Thymus (tissue), 11 donors: ENCODE results near the gene DNAL4. TPM values are rescaled to one million over a fixed set of nuclear protein-coding genes. Genes with fewer than 3 reads are reported as not detected.

Experiments
- DNase-seq, 9 donors: peaks; one replicate each; pipeline ENCODE4 v3.0.0-alpha.2; 2013; ENCODE audit warnings: low spot score in 9 of 9, low read depth in 6 of 9, missing footprints in 1 of 9
- H3K27ac ChIP-seq, 2 donors: one replicate each; pipeline ENCODE4 v1.5.1; 2013; ENCODE audit warnings: control low read depth in 1 of 2, low read depth in 1 of 2, low read length in 1 of 2, mild to moderate bottlenecking in 1 of 2, moderate library complexity in 1 of 2
- H3K27me3 ChIP-seq, 2 donors: one replicate each; pipeline ENCODE4 v1.5.1; 2013; ENCODE audit warnings: low read length in 1 of 2; ENCODE audit not compliant: control insufficient read depth in 2 of 2, insufficient read depth in 1 of 2
- H3K36me3 ChIP-seq, 2 donors: one replicate each; pipeline ENCODE4 v1.5.1; 2013; ENCODE audit warnings: low read length in 1 of 2, mild to moderate bottlenecking in 1 of 2, moderate library complexity in 1 of 2; ENCODE audit not compliant: control insufficient read depth in 2 of 2, insufficient read depth in 2 of 2
- H3K4me1 ChIP-seq, 2 donors: one replicate each; pipeline ENCODE4 v1.5.1; 2013; ENCODE audit warnings: low read length in 2 of 2; ENCODE audit not compliant: control insufficient read depth in 2 of 2, insufficient read depth in 2 of 2
- H3K4me3 ChIP-seq, 2 donors: one replicate each; pipeline ENCODE4 v1.5.1; 2013; ENCODE audit warnings: low read length in 2 of 2, control low read depth in 1 of 2, mild to moderate bottlenecking in 1 of 2
- H3K9me3 ChIP-seq, 2 donors: one replicate each; pipeline ENCODE4 v1.5.1; 2013; ENCODE audit warnings: low read length in 1 of 2, mild to moderate bottlenecking in 1 of 2; ENCODE audit not compliant: control insufficient read depth in 2 of 2, insufficient read depth in 1 of 2
- WGBS: extraction: QIAGEN DNeasy Blood & Tissue Kit; methylation state at CpG from one replicate; pipeline ENCODE4 v1.1.7; 2013; 5-methylcytosine and 5-hydroxymethylcytosine counted together
- polyA plus RNA-seq: library from polyadenylated mRNA; stranded (reverse); fragments of 200-250 nt; gene quantifications from one replicate; pipeline ENCODE4 v1.2.3, GENCODE V29; 2013
- total RNA-seq: library from RNA; stranded (reverse); fragments of 120-200 nt; gene quantifications from one replicate; pipeline ENCODE4 v1.2.4, GENCODE V29; 2013
- donor health status: healthy.

DNAL4 gene
- total and polyA plus RNA-seq, 2 donors = 19.6 to 20.4 TPM

- no peak overlapping the region for H3K4me3 ChIP-seq
- H3K27me3 ChIP-seq = peaks cover 12 to 57% of the 10 kb centered on the region in 2 donors
- no peak overlapping the region for H3K27ac ChIP-seq
- no peaks in the 10 kb centered on the region for H3K36me3 ChIP-seq
- H3K4me1 ChIP-seq = peaks cover 0 to 4% of the 10 kb centered on the region in 2 donors
- H3K9me3 ChIP-seq = no peaks in the 10 kb centered on the region
- WGBS = 95% methylated on average over 6 of the region's 6 CpGs
- DNase-seq = no peak
Measured at GRCh38 chr22:38837414-38837928, 43.5 kb upstream of the DNAL4 start.

- 88% methylated on average over 19 of the region's 19 CpGs for WGBS
- Histone ChIP-seq H3K4me1 (no peaks in the 10 kb centered on the region), H3K27ac (no peak overlapping the region), H3K27me3 (peaks cover under 1 to 43% of the 10 kb centered on the region in 2 donors), H3K36me3 (no peaks in the 10 kb centered on the region), H3K4me3 (no peak overlapping the region), H3K9me3 (no peaks in the 10 kb centered on the region)
- no peak for DNase-seq
Measured at GRCh38 chr22:38835888-38836301, 42.0 kb upstream of the DNAL4 start.

- WGBS = 95% methylated on average over 5 of the region's 5 CpGs
- no peaks in the 10 kb centered on the region for H3K9me3 ChIP-seq
- DNase-seq = no peak
- H3K36me3 ChIP-seq = no peaks in the 10 kb centered on the region
- H3K27ac ChIP-seq = no peak overlapping the region
- H3K27me3 ChIP-seq = peaks cover 0 to 36% of the 10 kb centered on the region in 2 donors
- no peak overlapping the region for H3K4me3 ChIP-seq
- no peaks in the 10 kb centered on the region for H3K4me1 ChIP-seq
Measured at GRCh38 chr22:38834991-38835390, 41.0 kb upstream of the DNAL4 start.

GRCh38 chr22:38834215-38834953 is 40.4 kb upstream of the DNAL4 start:
- 86% methylated on average over 13 of the region's 13 CpGs for WGBS
- Histone ChIP-seq H3K27ac (no peak overlapping the region), H3K9me3 (no peaks in the 10 kb centered on the region), H3K27me3 (peaks cover 0 to 34% of the 10 kb centered on the region in 2 donors), H3K36me3 (no peaks in the 10 kb centered on the region), H3K4me1 (no peaks in the 10 kb centered on the region), H3K4me3 (no peak overlapping the region)
- DNase-seq = no peak

GRCh38 chr22:38833061-38833460 is 39.1 kb upstream of the DNAL4 start:
- Histone ChIP-seq H3K4me1 (no peaks in the 10 kb centered on the region), H3K27ac (no peak overlapping the region), H3K27me3 (peaks cover 0 to 28% of the 10 kb centered on the region in 2 donors), H3K4me3 (no peak overlapping the region), H3K9me3 (no peaks in the 10 kb centered on the region), H3K36me3 (no peaks in the 10 kb centered on the region)
- 87% methylated on average over 3 of the region's 3 CpGs for WGBS
- no peak for DNase-seq

GRCh38 chr22:38832005-38832978 is 38.3 kb upstream of the DNAL4 start:
- H3K36me3 ChIP-seq = no peaks in the 10 kb centered on the region
- no peak for DNase-seq
- H3K27me3 ChIP-seq = peaks cover 0 to 27% of the 10 kb centered on the region in 2 donors
- H3K4me3 ChIP-seq = no peak overlapping the region
- WGBS = 96% methylated on average over 30 of the region's 30 CpGs
- H3K27ac ChIP-seq = no peak overlapping the region
- no peaks in the 10 kb centered on the region for H3K4me1 ChIP-seq
- H3K9me3 ChIP-seq = no peaks in the 10 kb centered on the region

- Histone ChIP-seq H3K9me3 (no peaks in the 10 kb centered on the region), H3K27me3 (peaks cover 0 to 24% of the 10 kb centered on the region in 2 donors), H3K27ac (no peak overlapping the region), H3K4me1 (no peaks in the 10 kb centered on the region), H3K36me3 (no peaks in the 10 kb centered on the region), H3K4me3 (no peak overlapping the region)
- 94% methylated on average over 16 of the region's 16 CpGs for WGBS
- no peak for DNase-seq
Measured at GRCh38 chr22:38831166-38831945, 37.4 kb upstream of the DNAL4 start.

- DNase-seq = no peak
- Histone ChIP-seq H3K27me3 (peaks cover 0 to 21% of the 10 kb centered on the region in 2 donors), H3K4me1 (no peaks in the 10 kb centered on the region), H3K9me3 (no peaks in the 10 kb centered on the region), H3K36me3 (no peaks in the 10 kb centered on the region), H3K4me3 (no peak overlapping the region), H3K27ac (no peak overlapping the region)
- whole genome bisulfite sequencing = 80% methylated on average over 7 of the region's 7 CpGs
Measured at GRCh38 chr22:38830845-38831108, 36.8 kb upstream of the DNAL4 start.
